GM18870 (cell line): ENCODE results near the gene WDR43.

Experiments
- ATAC-seq: cut with Tn5 transposase; IDR thresholded peaks from one replicate; pipeline ENCODE4 v1.9.1; 2021; ENCODE audit warnings: moderate library complexity; ENCODE audit not compliant: unreplicated experiment

WDR43 gene

GRCh38 chr2:28993206-28993960 is 98.9 kb downstream of the WDR43 start:
- no peak for ATAC-seq

- no peak for ATAC-seq
These were observed 99.6 kb downstream of the WDR43 start for GRCh38 chr2:28994074-28994473.

DNA sequence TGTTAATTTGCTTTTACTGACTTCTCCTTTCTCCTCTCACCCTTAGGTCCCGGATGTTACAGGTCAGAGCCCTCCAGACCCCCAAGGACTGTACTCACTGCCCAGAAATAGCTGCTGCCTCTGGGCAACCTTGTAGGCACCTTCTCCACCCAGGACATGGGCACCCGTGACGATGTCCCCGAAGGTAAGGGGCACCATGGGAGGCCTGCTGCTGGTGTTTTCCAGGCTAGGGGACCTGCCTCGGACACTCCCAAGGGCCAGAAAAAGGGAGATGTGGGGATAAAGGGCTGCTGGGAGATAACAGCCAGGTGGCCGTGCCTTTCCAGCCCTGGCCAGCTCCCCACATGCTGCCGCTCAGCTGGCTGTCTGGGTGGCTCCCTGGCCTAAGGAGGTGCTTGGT is 100.2 kb downstream of the WDR43 start:
- ATAC-seq = no peak

DNA sequence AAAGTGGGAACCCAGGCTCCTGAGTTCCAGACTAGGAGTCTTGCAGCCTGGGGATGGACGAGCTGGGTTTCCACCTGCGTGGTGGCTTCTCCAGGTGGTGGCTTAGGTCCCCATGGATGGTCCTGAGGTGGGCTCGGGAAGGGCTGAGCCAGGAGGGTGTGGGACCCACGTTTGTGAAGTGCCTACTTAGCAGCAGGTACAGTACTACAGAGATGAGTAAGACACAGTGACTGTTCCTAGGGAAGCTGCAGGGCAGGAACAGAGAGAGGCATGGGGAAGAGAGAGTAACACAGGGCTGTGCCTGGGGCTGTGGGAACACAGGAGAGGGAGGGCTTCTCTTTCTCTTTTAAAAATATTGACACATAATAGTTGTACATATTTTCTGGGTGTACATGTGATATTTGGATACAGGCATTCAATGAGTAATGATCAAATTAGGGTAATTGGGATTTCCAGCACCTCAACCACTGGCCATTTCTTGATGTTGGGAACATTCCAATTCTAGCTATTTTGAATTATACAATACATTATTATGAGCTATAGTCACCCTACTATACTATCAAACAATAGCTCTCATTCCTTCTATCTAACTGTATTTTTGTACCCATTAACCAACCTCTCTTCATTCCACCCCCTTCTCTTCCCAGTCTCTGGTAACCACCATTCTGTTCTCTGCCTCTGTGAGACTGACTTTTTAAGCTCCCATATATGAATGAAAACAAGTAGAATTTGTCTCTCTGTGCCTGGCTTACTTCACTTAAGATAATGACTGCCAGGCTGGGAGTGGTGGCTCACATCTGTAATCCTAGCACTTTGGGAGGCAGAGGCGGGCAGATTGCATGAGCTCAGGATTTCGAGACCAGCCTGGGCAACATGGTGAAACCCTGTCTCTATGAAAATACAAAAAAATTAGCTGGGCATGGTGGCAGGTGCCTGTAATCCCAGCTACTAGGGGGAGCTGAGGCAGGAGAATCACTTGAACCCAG is 101.6 kb downstream of the WDR43 start:
- ATAC-seq = no peak

- ATAC-seq = no peak
These were observed 102.9 kb downstream of the WDR43 start for GRCh38 chr2:28997237-28997846.
